HCT116 (cell line): ENCODE results near the gene PIGC. TPM values are rescaled to one million over a fixed set of nuclear protein-coding genes. Genes with fewer than 3 reads are reported as not detected.

Experiments
- ATAC-seq: fragments of 200-7000 bp; cut with Tn5 transposase; 2 replicates; pipeline ENCODE4 v1.9.1; 2020; ENCODE audit warnings: mild to moderate bottlenecking, moderate library complexity
- BruUV-seq: library from RNA; stranded (reverse); fragments of 400-500 nt; replicated peaks from 2 replicates; lab custom pipeline; 2021; lab: Mats Ljungman, UMichigan
- CTCF ChIA-PET: fragments of 300-600 bp; sonication (Branson Sonifier 250); formaldehyde crosslinking; loops from one replicate; lab custom pipeline; 2021; ENCODE audit warnings: antibody characterized with exemption; lab: Charles Lee
- POLR2A ChIA-PET: fragments of 300-600, 350-600 bp; sonication (Branson Sonifier 250); formaldehyde crosslinking; loops from one replicate; lab custom pipeline; 2021; ENCODE audit warnings: antibody characterized with exemption; lab: Charles Lee
- RAD21 ChIA-PET, 2 experiments: fragments of 300-600 bp; sonication (Branson Sonifier 250); formaldehyde crosslinking; loops; one replicate each; lab custom pipeline; 2023; ENCODE audit warnings: low total read pairs in 2 of 2; ENCODE audit not compliant: uncharacterized antibody in 2 of 2, unreplicated experiment in 2 of 2, low non-redundant PET in 1 of 2; lab: Charles Lee
- DNase-seq: peaks from one replicate; pipeline ENCODE4 v3.0.0-alpha.2; 2010; ENCODE audit warnings: low read depth, low spot score
- H2AFZ ChIP-seq: fragments of 200-600 bp; shearing (Covaris generic), sonication (generic); 2 replicates; pipeline ENCODE4 v1.6.1; 2017; ENCODE audit warnings: low read depth, mixed run types, mixed read lengths, antibody characterized with exemption, low read length; ENCODE audit not compliant: poor library complexity, severe bottlenecking
- H3K27ac ChIP-seq: 2 replicates; pipeline ENCODE4 v1.5.1; 2012; ENCODE audit warnings: low read depth, low read length
- H3K27me3 ChIP-seq: fragments of 200-600 bp; sonication (generic); 2 replicates; pipeline ENCODE4 v1.6.1; 2016; ENCODE audit warnings: mixed run types, low read length, mixed read lengths; ENCODE audit not compliant: insufficient read depth
- H3K36me3 ChIP-seq, 2 experiments: fragments of 200-500 bp in 1 of 2; fragments of 200-600 bp in 1 of 2; sonication (Bioruptor generic) in 1 of 2; sonication (generic) in 1 of 2; 2 replicates each; pipeline versions ENCODE4 v1.5.1 to v1.6.1; 2014 to 2016; ENCODE audit warnings: low read length in 2 of 2, inconsistent platforms in 1 of 2, mixed read lengths in 1 of 2, mixed run types in 1 of 2; ENCODE audit not compliant: insufficient read depth in 2 of 2, control insufficient read depth in 1 of 2
- H3K4me1 ChIP-seq, 2 experiments: fragments of 200-600 bp in 1 of 2; sonication (generic) in 1 of 2; 2 replicates each; pipeline versions ENCODE4 v1.5.1 to v1.6.1; 2012 to 2017; ENCODE audit warnings: low read length in 2 of 2, inconsistent platforms in 1 of 2, mild to moderate bottlenecking in 1 of 2, mixed read lengths in 1 of 2, mixed run types in 1 of 2, moderate library complexity in 1 of 2; ENCODE audit not compliant: insufficient read depth in 2 of 2, control insufficient read depth in 1 of 2
- H3K4me2 ChIP-seq: fragments of 200-600 bp; sonication (generic); 2 replicates; pipeline ENCODE4 v1.6.1; 2017; ENCODE audit warnings: mixed run types, low read length, mixed read lengths
- H3K4me3 ChIP-seq, 2 experiments: fragments of 200-600 bp in 1 of 2; sonication (generic) in 1 of 2; replicated peaks in 1 of 2; 2 replicates each; pipeline ENCODE4 v1.5.1; 2011 to 2016; ENCODE audit warnings: low read length in 2 of 2, control low read depth in 1 of 2, low read depth in 1 of 2, mild to moderate bottlenecking in 1 of 2, mixed read lengths in 1 of 2, mixed run types in 1 of 2
- H3K79me2 ChIP-seq: fragments of 200-600 bp; sonication (generic); 2 replicates; pipeline ENCODE4 v1.6.1; 2017; ENCODE audit warnings: mild to moderate bottlenecking, mixed run types, low read length, moderate library complexity, mixed read lengths; ENCODE audit not compliant: insufficient read depth
- H3K9ac ChIP-seq: fragments of 200-600 bp; sonication (generic); 2 replicates; pipeline ENCODE4 v1.6.1; 2016; ENCODE audit warnings: low read length, mixed read lengths
- H3K9me2 ChIP-seq: fragments of 200-600 bp; sonication (generic), shearing (Covaris generic); 2 replicates; pipeline ENCODE4 v1.6.1; 2017; ENCODE audit warnings: mixed run types, mild to moderate bottlenecking, moderate library complexity; ENCODE audit not compliant: insufficient read depth
- H3K9me3 ChIP-seq, 2 experiments: fragments of 200-500 bp in 1 of 2; fragments of 200-600 bp in 1 of 2; sonication (Bioruptor generic) in 1 of 2; sonication (generic) in 1 of 2; 2 replicates each; pipeline ENCODE4 v1.6.1; 2014 to 2017; ENCODE audit warnings: low read length in 2 of 2, mixed read lengths in 2 of 2, inconsistent platforms in 1 of 2, low read depth in 1 of 2, mild to moderate bottlenecking in 1 of 2, mixed run types in 1 of 2, moderate library complexity in 1 of 2; ENCODE audit not compliant: control insufficient read depth in 1 of 2, insufficient read depth in 1 of 2
- H4K20me1 ChIP-seq: fragments of 200-600 bp; sonication (generic), shearing (Covaris generic); 2 replicates; pipeline ENCODE4 v1.6.1; 2017; ENCODE audit warnings: mixed run types, mild to moderate bottlenecking, moderate library complexity; ENCODE audit not compliant: insufficient read depth
- ATF3 ChIP-seq: IDR thresholded peaks from 2 replicates; pipeline ENCODE4 v1.6.1; 2012
- CBX3 ChIP-seq: IDR thresholded peaks from 2 replicates; pipeline ENCODE4 v1.6.1; 2012; ENCODE audit warnings: low read depth
- ELF1 ChIP-seq: IDR thresholded peaks from 2 replicates; pipeline ENCODE4 v1.6.1; 2012; ENCODE audit warnings: low read depth, borderline replicate concordance
- EZH2phosphoT487 ChIP-seq: fragments of 200-600 bp; IDR thresholded peaks from 2 replicates; pipeline ENCODE4 v1.6.1; 2018; ENCODE audit warnings: antibody characterized with exemption, borderline replicate concordance
- JUND ChIP-seq: IDR thresholded peaks from 2 replicates; pipeline ENCODE4 v1.6.1; 2012
- POLR2A ChIP-seq: IDR thresholded peaks from 2 replicates; pipeline ENCODE4 v1.7.0; 2011; ENCODE audit warnings: borderline replicate concordance; ENCODE audit not compliant: insufficient read depth, insufficient read length; ENCODE audit errors: extremely low read depth
- POLR2AphosphoS5 ChIP-seq: IDR thresholded peaks from 2 replicates; pipeline ENCODE4 v1.6.1; 2011; ENCODE audit warnings: mild to moderate bottlenecking, low read depth, low read length, moderate library complexity
- REST ChIP-seq: IDR thresholded peaks from 2 replicates; pipeline ENCODE4 v1.6.1; 2012; ENCODE audit warnings: low read depth
- TCF7L2 ChIP-seq: IDR thresholded peaks from 2 replicates; pipeline ENCODE4 v1.7.0; 2011; ENCODE audit warnings: borderline replicate concordance, inconsistent platforms; ENCODE audit not compliant: insufficient read depth, insufficient read length; ENCODE audit errors: extremely low read depth
- ZFX ChIP-seq: fragments of 450-650 bp; IDR thresholded peaks from 2 replicates; pipeline ENCODE4 v1.6.1; 2017
- intact Hi-C: fragments of 100-400 bp; cut with micrococcal nuclease; formaldehyde crosslinking; loops from 2 replicates; pipeline ENCODE4 v1.10.0; 2022
- total RNA-seq: library from RNA; stranded (reverse); gene quantifications from one replicate; pipeline ENCODE4 v1.2.1, GENCODE V29; 2021; ENCODE audit not compliant: unreplicated experiment

Gene PIGC
- total RNA-seq, 1 experiment from 2014 or later = 11.9 TPM

- Histone ChIP-seq H3K9ac (no peak overlapping the region), H3K27me3 (no peaks in the 10 kb centered on the region), H3K36me3 (no peaks in the 10 kb centered on the region), H3K9me3 (no peaks in the 10 kb centered on the region)
- POLR2A ChIA-PET = no interaction called here
- no peak for TF ChIP-seq REST
- no peak for TF ChIP-seq ZFX
- TF ChIP-seq ATF3 = no peak
- no peak for TF ChIP-seq JUND
- no peak for TF ChIP-seq CBX3
- TF ChIP-seq POLR2A = no peak
- TF ChIP-seq POLR2AphosphoS5 = no peak
- no peak for TF ChIP-seq ELF1
- TF ChIP-seq TCF7L2 = no peak
- TF ChIP-seq EZH2phosphoT487 = no peak
- TF ChIP-seq, all 23 proteins: peak for 0
- intact Hi-C loops = no loop called here
- no peak overlapping the region for H3K4me2 ChIP-seq
- ATAC-seq (no peak), DNase-seq (no peak)
- no peaks in the 10 kb centered on the region for H3K9me2 ChIP-seq
- H4K20me1 ChIP-seq = no peaks in the 10 kb centered on the region
- H3K79me2 ChIP-seq = no peaks in the 10 kb centered on the region
- H2AFZ ChIP-seq = no peak overlapping the region
- ChIA-PET CTCF (no interaction called here), RAD21 (no interaction called here)
- no TSS peak for BruUV-seq
- no peak overlapping the region for H3K27ac ChIP-seq
- H3K4me1 ChIP-seq = peaks cover 0 to 10% of the 10 kb centered on the region in 2 experiments; a peak in 2 of 4 replicates
- H3K4me3 ChIP-seq = no peak overlapping the region
Measured at GRCh38 chr1:172455451-172455850, 11.6 kb upstream of the PIGC start.
